ENCODE results near the gene SMG9.

SMG9 gene

GRCh38 chr19:43752287-43752875 is 2.4 kb downstream of the SMG9 start:
- DNase-seq: no peak

GRCh38 chr19:43751466-43752220 is 3.1 kb downstream of the SMG9 start:
- DNase-seq: no peak

- no peak for DNase-seq
Observed at GRCh38 chr19:43749898-43750297, 4.9 kb downstream of the SMG9 start.

- DNase-seq: no peak
Observed at GRCh38 chr19:43749152-43749551, 5.6 kb downstream of the SMG9 start.

- no peak for DNase-seq
Observed at GRCh38 chr19:43748685-43749084, 6.1 kb downstream of the SMG9 start.

- DNase-seq: no peak
Observed at GRCh38 chr19:43748205-43748594, 6.6 kb downstream of the SMG9 start.

GRCh38 chr19:43747557-43748204 is 7.1 kb downstream of the SMG9 start:
- no peak for DNase-seq

- DNase-seq: no peak
Observed at GRCh38 chr19:43743059-43743458, 11.7 kb downstream of the SMG9 start.

GRCh38 chr19:43741075-43741825 is 13.5 kb downstream of the SMG9 start:
- DNase-seq: no peak

- no peak for DNase-seq
Observed at GRCh38 chr19:43739439-43740235, 15.1 kb downstream of the SMG9 start.

- no peak for DNase-seq
Observed at GRCh38 chr19:43738780-43739211, 16.0 kb downstream of the SMG9 start.

GRCh38 chr19:43735957-43736356 is 18.8 kb downstream of the SMG9 start:
- DNase-seq: no peak

- no peak for DNase-seq
Observed at GRCh38 chr19:43735013-43735412, 19.7 kb downstream of the SMG9 start.

- no peak for DNase-seq
Observed at GRCh38 chr19:43731846-43732245, 22.9 kb downstream of the SMG9 start.

- DNase-seq: no peak
Observed at GRCh38 chr19:43731346-43731745, 23.4 kb downstream of the SMG9 start.

GRCh38 chr19:43729919-43730318 is 24.8 kb downstream of the SMG9 start:
- no peak for DNase-seq

- no peak for DNase-seq
Observed at GRCh38 chr19:43727593-43727853, 27.2 kb downstream of the SMG9 start.

- no peak for DNase-seq
Observed at GRCh38 chr19:43726736-43727592, 27.8 kb downstream of the SMG9 start.

GRCh38 chr19:43725468-43725867 is 29.3 kb downstream of the SMG9 start:
- DNase-seq: no peak

- no peak for DNase-seq
Observed at GRCh38 chr19:43724896-43725295, 29.9 kb downstream of the SMG9 start.

- DNase-seq: no peak
Observed at GRCh38 chr19:43723588-43723987, 31.2 kb downstream of the SMG9 start.

Data from midbrain (tissue), 1 donor.